C4-2B (cell line): ENCODE results near the gene ALDH16A1.

ENCODE experiments used
- H3K27ac ChIP-seq: fragments of 450-650 bp; 2 replicates; pipeline ENCODE4 v1.5.1; 2017
- ZFX ChIP-seq: fragments of 450-650 bp; IDR thresholded peaks from 2 replicates; pipeline ENCODE4 v1.6.1; 2017
- TF ChIP-seq, protein P1 (sequence below): fragments of 450-650 bp; conservative IDR thresholded peaks from 2 replicates; pipeline ENCODE4 v1.5.1; 2017; ENCODE audit warnings: mild to moderate bottlenecking

The ALDH16A1 gene

DNA sequence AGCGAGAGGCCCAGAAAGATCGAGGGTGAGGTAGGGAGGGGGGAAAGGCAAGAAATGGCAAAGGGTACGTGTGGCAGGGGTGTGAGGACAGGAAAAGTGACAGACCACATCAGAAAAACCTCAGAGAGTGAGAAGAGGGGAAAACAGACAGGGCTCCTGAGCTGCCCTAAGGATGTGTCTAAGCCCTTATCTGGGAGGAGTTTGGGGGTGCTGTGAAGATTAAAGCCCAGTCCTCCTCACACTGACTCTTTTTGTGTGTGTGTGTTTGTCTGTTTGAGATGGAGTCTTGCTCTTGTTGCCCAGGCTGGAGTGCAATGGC is 29.1 kb upstream of the ALDH16A1 start:
- TF ChIP-seq, protein P1, sequence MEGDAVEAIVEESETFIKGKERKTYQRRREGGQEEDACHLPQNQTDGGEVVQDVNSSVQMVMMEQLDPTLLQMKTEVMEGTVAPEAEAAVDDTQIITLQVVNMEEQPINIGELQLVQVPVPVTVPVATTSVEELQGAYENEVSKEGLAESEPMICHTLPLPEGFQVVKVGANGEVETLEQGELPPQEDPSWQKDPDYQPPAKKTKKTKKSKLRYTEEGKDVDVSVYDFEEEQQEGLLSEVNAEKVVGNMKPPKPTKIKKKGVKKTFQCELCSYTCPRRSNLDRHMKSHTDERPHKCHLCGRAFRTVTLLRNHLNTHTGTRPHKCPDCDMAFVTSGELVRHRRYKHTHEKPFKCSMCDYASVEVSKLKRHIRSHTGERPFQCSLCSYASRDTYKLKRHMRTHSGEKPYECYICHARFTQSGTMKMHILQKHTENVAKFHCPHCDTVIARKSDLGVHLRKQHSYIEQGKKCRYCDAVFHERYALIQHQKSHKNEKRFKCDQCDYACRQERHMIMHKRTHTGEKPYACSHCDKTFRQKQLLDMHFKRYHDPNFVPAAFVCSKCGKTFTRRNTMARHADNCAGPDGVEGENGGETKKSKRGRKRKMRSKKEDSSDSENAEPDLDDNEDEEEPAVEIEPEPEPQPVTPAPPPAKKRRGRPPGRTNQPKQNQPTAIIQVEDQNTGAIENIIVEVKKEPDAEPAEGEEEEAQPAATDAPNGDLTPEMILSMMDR: no peak
- no peak for TF ChIP-seq ZFX
- no peak overlapping the region for H3K27ac ChIP-seq

DNA sequence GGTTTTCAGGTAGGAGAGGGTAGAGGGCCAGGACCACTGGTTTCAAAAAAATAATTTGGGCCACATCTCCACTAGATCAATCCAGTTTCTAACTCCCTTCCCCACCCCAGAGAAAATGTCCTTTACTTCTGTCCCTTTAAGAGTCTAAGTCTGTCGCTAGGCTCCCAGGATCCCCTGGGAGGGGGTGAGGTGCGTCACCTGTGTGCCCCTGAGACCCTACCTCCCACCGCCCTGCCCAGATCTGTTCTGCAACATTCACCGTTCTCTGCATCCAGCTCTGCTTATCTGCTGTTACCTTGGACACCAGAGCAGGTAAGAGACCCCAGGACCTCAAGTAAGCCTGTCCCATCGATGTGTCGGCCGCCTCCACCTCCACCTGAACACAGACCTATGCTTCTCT is 27.8 kb upstream of the ALDH16A1 start, which contains the start of gene GFY:
Gene GFY, plus strand, starts transcription at position 211 of the 400 bp plus-strand sequence. CDS start 1,043 bp downstream, outside the sequence.
- TF ChIP-seq ZFX: no peak
- TF ChIP-seq, protein P1: no peak
- no peak within 1 kb of the TSS for H3K27ac ChIP-seq

DNA sequence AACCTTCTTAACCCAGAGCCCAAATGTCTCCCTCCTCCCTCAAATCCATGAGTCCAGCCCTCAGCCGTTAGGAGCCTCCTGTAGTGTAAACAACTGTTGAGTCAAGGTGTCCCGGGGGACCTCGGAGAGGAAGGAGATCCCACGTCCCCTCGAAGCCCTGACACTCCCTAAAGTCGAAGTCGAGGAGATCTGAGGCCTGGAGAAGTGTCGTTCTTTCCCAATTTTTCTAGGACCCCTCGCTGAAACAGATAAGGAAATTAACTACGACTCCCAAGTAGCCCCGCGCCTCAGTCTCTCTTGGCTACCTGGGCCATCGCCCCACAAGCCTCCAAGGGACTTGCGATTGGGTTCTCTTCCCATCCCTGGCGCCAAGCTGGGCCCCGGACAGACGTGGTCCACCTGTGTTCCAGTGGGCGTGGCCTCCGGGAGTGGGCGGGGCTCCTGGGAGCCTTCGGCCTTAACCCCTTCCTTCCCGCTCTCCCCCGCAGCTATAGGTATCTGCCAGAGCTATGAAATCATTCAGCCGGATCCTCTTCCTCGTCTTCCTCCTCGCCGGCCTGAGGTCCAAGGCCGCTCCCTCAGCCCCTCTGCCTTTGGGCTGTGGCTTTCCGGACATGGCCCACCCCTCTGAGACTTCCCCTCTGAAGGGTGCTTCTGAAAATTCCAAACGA is 27.0 kb upstream of the ALDH16A1 start:
- H3K27ac ChIP-seq: no peak overlapping the region
- TF ChIP-seq, protein P1: no peak
- TF ChIP-seq ZFX: no peak

DNA sequence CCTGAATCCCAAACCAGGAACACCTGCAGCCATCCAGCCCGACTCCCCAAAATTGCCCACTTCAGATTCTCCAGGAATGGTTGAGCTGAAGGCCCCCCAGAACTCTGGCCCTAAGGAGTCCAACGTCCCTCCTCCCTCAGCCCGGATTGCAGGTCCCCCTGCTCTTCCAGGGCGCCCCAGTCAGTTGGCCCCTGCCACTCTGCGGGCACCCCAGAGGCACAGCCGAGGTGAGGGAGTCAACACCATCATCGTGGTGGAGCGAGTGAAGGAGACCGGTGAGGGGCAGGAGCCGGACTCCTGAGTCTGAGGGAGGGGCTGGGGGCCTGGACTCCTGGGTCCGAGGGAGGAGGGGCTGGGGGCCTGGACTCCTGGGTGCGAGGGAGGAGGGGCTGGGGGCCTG is 25.7 kb upstream of the ALDH16A1 start:
- H3K27ac ChIP-seq: no peak overlapping the region
- TF ChIP-seq ZFX: no peak
- TF ChIP-seq, protein P1: no peak

DNA sequence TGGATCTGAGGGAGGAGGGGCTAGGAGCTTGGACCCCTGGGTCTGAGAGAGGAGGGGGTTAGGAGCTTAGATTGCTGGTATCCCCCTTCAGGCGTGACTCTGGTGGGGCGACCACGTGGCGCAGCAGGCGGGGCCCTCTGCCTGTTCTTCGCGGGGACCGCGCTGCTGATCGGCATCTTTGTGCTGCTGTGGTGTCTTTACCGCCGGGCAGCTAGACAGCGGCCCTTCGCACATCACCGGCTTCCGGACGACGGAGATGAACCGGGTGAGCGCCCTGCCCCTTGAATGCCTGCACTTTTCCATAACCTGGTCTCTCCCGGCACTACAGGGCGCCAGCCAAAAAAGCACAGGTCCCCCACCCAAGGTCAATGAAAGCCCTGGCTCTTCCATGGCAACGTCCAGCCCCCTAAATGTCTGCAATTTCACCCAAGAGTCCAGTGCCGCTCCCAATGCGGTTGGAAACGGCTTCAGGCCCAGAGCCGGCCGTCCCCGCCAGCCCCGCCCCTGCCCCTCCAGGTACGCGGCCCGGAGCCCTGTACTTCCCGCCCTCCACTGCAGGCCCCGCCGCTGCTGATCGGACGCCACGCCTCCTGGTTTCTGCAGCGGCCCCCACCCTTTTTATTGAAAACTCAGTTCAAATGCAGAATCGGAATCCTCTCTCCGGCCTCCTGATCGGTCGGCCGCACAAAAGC is 25.0 kb upstream of the ALDH16A1 start:
- H3K27ac ChIP-seq: no peak overlapping the region
- TF ChIP-seq, protein P1: no peak
- TF ChIP-seq ZFX: no peak

DNA sequence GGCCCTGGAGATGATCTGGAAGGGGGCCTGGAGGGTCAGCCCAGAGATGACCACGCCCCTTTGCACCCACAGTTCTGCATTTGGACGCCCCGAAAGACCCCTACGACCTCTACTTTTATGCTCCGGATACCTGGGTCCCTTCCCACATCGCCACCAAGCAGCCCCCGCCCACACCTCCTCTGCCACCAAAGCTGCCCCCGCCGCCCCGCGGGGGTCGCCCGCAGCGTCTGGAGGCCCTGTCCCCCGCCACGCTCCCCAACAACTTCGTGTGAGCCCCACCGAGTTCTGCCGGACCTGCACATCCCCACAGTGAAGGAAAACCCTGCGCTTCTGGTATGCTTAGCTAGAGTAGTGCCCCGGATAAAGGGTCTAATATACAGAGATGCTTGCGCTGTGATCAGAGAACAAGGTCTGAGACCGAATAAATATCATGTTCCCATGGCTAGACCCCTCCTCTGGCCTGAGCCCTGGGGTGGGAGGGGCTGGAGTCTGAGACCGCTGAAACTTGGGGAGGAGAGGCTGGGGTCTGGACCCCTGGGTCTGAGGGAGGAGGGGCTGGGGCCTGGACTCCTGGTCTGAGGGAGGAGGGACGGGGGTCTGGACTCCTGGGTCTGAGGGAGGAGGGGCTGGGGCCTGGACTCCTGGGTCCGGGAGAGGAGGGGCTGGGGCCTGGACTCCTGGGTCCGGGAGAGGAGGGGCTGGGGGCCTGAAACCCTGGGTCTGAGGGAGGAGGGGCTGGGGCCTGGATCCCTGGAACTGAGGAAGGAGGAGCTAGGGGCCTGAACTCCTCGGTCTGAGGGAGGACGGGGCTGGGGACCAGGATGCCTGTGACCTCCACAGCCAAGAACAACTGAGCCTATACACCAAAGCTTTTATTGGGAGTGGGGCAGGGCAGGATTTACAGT is 24.2 kb upstream of the ALDH16A1 start:
- H3K27ac ChIP-seq: no peak overlapping the region
- TF ChIP-seq, protein P1: no peak
- TF ChIP-seq ZFX: no peak
